Measurements from ENCODE around the gene HOXA1.

HOXA1 gene

GRCh38 chr7:27104341-27105058 lies 8.7 kb upstream of the HOXA1 start:
- no peak for DNase-seq

- no peak for DNase-seq
Measured at GRCh38 chr7:27103489-27104226, 7.9 kb upstream of the HOXA1 start.

- DNase-seq: no peak
Measured at GRCh38 chr7:27102581-27103442, 7.0 kb upstream of the HOXA1 start, which contains the start of gene HOXA2. Gene HOXA2, minus strand, starts transcription at chr7:27102683. Its CDS starts 183 bp downstream, at chr7:27102500.

DNA sequence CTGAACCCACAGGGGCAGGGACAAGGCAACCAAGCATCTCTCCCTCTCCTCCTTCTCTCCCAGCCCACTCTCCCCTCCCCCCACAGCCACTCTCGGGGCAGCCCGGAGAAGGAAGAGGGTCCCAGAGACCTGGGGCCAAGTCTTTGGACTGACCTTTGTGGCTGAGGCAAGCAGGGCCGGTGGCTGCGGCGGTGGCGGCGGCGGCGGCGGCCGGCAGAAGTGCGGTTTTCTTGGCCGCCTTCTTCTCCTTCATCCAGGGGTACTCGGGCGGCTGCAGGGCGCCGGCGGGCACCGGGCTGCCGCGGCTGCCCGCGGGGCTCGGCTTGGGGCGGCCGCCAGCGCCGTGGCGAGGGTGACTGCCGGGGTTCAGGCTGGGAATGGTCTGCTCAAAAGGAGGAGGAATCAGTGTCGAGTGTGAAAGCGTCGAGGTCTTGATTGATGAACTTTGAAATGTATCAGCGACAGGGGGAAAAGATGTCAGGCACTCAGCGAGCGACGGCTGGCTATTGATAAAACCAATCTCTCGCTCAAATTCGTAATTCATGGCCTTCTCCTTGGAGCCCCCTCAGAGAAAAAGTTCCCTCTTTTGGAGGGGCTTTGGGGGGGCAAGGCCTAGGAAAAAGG lies 6.3 kb upstream of the HOXA1 start:
- DNase-seq: no peak

- no peak for DNase-seq
Measured at GRCh38 chr7:27101171-27101956, 5.6 kb upstream of the HOXA1 start.

- no peak for DNase-seq
Measured at GRCh38 chr7:27100694-27101170, 4.9 kb upstream of the HOXA1 start.

GRCh38 chr7:27099453-27100370 lies 3.9 kb upstream of the HOXA1 start:
- no peak for DNase-seq

DNA sequence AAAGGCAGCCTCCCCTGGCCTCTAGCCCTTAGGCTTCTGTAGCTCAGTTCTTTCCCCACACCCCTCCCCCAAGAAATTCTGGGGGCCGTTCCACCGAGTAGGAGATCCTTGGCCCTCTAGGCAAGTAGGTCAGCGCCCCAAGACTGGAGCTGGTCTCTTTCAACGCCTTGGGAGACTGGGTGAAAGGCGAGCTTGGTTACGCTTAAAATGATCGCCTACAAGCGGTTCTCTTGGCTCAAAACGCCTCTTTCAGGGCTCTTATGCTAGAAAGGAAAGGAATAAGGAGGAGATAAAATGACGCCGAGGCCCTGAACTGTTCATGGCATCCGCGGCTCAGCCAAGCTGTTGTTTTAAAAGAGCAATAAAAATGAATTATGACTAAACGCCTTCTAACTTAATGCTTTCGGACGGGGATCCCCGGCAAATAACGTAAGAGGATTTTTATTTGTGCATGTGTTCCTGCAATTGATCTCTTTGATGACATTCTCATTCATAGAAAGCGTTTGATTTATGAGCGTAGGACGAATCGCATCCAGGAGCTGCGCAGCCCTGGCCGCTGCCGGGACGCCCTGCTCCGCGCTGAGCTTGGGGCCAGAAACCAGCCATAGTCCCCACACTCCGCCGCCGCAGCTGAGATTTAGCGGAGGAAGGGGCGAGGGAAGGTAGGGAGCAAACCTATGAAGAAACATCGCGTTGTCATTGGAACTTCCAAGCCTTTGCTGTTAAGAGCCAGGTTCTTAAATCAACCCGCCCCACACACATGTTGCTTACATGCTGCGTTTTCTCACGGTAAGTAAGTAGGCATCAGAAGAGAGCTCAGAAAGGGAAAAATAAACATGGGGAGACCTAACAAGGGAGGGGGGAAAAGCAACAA lies 3.0 kb upstream of the HOXA1 start:
- DNase-seq: no peak

GRCh38 chr7:27097686-27098577 lies 2.1 kb upstream of the HOXA1 start:
- DNase-seq: no peak

- DNase-seq: no peak
Measured at GRCh38 chr7:27096768-27097514, 1.1 kb upstream of the HOXA1 start.

DNA sequence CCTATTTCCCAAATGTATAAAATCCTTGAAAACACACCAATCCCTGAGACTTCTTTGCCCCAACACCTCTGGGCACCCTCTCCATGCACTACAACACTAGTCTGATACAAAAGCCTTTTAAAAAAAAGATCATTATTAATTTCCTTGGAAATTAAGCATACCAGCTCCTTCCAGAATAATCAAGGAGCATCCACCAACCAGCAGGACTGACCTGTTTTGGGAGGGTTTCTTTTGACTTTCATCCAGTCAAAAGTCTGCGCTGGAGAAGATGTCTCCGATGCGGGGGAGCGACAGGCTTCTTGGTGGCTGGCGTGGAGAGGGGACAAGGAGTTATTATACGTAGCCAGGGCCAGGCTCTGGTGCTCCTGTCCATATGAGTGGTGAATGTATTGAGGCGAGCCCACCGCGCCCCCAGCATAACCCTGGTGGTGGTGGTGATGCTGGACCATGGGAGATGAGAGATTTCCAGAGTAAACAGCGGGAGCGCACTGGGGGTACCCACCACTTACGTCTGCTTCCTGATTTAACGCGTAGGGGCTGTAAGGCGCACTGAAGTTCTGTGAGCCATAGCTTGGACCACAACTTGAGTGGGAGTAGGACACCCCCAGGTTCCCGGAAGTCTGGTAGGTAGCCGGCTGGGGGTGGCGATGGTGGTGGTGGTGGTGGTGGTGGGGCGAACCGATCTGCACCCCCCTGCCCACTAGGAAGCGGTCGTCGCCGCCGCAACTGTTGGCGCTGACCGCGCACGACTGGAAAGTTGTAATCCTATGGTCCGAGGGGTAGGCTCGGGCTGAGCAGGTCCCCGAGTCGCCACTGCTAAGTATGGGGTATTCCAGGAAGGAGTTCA lies 527 bp downstream of the HOXA1 start:
- DNase-seq: no peak

GRCh38 chr7:27094304-27095049 lies 1.3 kb downstream of the HOXA1 start:
- no peak for DNase-seq

DNA sequence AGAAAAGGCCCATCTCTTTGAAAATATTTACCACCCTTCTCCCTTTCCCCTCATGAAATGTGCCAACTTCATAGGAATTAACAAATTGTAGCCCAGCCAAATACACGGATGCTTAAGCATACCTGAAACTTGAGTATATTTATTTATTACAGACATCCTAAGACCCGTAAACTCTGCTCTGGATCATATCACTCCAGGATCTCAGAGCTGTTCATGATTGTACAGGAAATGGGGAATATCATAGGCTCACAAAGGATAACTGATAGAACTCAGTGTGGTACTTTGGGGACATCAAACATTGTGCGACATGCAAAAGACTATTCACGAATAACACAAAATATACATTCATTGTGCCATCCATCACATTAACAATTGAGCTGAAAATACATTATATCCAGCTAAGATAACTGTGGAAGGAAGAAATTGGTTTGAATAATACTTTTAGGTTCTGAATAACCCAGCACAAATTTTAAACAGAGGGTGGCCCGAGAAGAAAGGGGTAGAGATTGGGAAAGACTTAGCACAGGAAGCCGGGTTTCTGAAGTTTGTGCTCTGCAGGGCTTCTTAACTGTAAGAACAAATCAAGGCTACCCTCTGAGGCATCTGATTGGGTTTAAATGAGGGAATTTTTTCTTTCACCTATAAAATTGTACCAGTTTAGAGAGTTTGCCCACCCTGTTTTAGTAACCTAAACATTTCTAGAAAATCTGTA lies 2.5 kb downstream of the HOXA1 start:
- DNase-seq: no peak

- DNase-seq: no peak
Measured at GRCh38 chr7:27092819-27093110, 3.0 kb downstream of the HOXA1 start.

GRCh38 chr7:27091941-27092818 lies 3.6 kb downstream of the HOXA1 start:
- no peak for DNase-seq

Data from NCI-H2171 (cell line).